AG09319 (cell line): ENCODE measurements around the gene ACADS.

ENCODE experiments used
- DNase-seq: peaks from one replicate; pipeline ENCODE4 v3.0.0-alpha.2; 2010; ENCODE audit warnings: low read depth; ENCODE audit errors: extremely low read depth
- TF ChIP-seq, protein P1 (sequence below): IDR thresholded peaks from 2 replicates; pipeline ENCODE4 v1.5.1; 2011; ENCODE audit warnings: low read depth, mild to moderate bottlenecking, inconsistent platforms, low read length, moderate library complexity

Gene ACADS

DNA sequence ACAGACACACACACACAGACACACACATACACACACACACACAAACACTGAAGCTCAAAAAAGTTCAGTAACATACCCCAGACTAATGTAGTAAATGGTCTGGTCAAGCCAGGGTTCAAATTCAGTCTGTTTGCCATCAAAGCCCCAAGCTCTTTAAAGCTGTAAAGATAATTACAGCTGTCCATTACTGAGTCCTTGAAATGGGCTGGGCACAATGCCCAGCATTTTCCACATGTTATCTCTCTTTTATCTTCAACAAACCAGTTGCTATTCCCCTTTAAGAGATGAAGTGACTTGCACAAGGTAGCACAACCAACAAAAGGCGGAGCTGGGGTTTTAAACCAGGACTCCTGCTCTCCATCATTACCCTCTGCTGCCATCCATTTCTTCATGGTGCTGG is 23.0 kb upstream of the ACADS start:
- TF ChIP-seq, protein P1, sequence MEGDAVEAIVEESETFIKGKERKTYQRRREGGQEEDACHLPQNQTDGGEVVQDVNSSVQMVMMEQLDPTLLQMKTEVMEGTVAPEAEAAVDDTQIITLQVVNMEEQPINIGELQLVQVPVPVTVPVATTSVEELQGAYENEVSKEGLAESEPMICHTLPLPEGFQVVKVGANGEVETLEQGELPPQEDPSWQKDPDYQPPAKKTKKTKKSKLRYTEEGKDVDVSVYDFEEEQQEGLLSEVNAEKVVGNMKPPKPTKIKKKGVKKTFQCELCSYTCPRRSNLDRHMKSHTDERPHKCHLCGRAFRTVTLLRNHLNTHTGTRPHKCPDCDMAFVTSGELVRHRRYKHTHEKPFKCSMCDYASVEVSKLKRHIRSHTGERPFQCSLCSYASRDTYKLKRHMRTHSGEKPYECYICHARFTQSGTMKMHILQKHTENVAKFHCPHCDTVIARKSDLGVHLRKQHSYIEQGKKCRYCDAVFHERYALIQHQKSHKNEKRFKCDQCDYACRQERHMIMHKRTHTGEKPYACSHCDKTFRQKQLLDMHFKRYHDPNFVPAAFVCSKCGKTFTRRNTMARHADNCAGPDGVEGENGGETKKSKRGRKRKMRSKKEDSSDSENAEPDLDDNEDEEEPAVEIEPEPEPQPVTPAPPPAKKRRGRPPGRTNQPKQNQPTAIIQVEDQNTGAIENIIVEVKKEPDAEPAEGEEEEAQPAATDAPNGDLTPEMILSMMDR: no peak
- no peak for DNase-seq

GRCh38 chr12:120703311-120703942 is 22.2 kb upstream of the ACADS start:
- TF ChIP-seq, protein P1: no peak

DNA sequence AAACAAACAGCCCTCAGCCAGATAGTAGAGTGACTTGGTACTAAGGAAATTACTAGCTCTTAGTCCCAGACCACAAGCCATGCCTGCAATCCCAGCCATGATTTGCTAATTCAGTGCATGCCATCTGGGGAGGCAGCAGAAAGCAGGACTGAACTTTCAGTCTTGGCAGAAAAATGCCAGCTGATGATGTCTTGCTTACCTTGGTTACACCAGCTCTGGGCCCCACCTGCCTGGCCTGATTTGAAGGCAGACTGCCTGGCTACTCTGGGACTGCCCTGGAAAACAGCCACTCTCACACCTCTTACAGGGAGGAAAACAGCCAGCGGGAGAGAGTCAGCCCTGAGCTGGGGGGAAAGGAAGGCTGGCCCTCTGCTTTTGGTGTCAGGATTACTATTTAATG is 20.0 kb upstream of the ACADS start:
- no peak for DNase-seq
- TF ChIP-seq, protein P1: no peak

More at GRCh38 chr12:120703311-120703942, 22.2 kb upstream of the ACADS start:
- DNase-seq: no peak

- TF ChIP-seq, protein P1: no peak
Observed at GRCh38 chr12:120706029-120706428, 19.6 kb upstream of the ACADS start.

DNA sequence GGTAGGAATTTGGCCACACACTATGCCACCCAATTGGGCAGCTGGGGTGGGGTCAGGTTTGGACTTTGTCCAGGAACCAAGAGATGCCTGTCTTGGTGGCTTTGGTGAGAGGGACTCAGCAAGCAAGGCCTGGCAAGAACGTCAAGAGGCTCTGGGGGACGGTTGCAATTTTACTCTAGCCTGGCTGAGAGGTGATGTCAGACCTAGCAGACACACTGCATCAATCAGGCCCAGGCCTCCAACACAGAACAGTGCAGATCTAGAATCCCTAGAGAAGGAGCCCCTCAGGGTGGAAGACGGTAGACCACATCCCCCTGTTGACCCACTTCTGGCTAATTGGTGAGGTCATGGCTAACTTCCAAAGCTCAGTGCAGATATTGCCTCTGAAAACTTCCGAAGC is 17.0 kb upstream of the ACADS start:
- TF ChIP-seq, protein P1: no peak
- no peak for DNase-seq

More at GRCh38 chr12:120706029-120706428, 19.6 kb upstream of the ACADS start:
- DNase-seq: no peak

GRCh38 chr12:120710031-120710804 is 15.4 kb upstream of the ACADS start, which contains the start of gene UNC119B:
UNC119B (plus strand) TSS chr12:120710458; CDS start chr12:120710475, 17 bp downstream.
- DNase-seq: no peak
- TF ChIP-seq, protein P1: no peak

- TF ChIP-seq, protein P1: no peak
- no peak for DNase-seq
Observed at GRCh38 chr12:120710805-120711296, 14.8 kb upstream of the ACADS start.
